GM19452 (cell line): ENCODE data around the gene NHERF2.
"Not testable (repeated sequence)": the region's sequence is repeated elsewhere in the genome, so short reads cannot be mapped to it uniquely, and the experiment has no call there.

ENCODE experiments used
- ATAC-seq: cut with Tn5 transposase; IDR thresholded peaks from one replicate; pipeline ENCODE4 v1.9.1; 2021; ENCODE audit not compliant: unreplicated experiment

Gene NHERF2

GRCh38 chr16:2025878-2026460 lies 733 bp upstream of the NHERF2 start:
- ATAC-seq, result no peak

DNA sequence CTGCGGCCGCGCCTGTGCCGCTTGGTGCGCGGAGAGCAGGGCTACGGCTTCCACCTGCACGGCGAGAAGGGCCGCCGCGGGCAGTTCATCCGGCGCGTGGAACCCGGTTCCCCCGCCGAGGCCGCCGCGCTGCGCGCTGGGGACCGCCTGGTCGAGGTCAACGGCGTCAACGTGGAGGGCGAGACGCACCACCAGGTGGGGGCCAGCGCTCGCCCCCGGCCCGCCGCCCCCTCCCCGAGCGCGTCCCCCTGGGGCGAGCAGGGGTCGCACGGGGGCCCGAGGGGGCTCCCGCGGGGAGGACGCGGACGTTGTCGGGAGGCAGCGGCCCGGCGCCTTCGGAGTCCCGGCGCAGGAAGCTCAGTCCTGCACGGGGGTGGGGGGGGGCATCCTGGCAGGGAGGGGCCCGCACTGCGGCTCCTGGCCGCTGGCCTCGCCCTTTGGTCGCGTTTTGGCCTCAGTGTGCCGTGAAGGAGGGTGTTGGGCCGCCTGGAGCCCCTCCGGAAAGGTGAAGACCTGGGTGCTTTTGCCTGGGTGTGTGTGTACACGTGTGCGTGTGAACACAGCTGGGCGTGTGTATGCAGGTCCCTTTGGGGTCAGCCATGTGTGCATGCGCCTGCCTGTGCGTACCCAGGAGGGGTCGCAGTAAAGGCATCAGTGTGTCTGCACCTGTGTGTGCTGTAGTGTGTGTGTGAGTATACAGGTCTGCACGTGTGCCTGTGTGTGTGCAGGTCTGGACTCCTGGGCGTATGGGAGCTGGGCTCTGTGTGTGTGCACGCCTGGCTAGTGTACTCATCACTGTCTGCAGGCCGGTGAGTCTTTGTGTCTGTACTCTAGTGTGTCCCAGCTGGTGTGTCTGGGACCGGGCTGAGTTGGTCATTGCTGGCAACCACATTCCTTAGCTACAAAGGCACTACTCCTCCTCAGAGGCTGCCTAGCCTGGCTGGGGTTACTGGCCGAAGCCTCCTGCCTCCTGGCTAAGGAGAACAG lies 615 bp downstream of the NHERF2 start:
- ATAC-seq, result no peak

DNA sequence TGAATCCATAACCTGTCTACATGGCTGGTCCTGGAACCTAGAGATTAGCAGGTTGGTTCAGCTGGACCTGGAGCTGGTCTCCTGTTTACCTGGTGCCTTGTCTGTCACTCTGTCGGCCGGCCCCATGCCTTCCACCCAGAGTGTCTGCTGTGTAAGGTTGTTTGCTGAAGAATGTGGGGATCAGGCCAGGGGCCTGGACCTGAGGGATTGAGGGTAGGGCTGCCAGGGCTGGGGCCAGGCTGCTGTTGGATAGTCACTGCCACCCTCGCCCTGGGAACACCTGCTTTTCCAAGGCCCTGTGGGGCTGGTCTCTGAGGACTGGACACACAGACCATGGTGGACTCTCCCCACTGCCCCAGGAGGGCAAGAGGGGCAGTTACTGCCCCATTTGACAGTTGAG lies 1.4 kb downstream of the NHERF2 start:
- ATAC-seq, result no peak

DNA sequence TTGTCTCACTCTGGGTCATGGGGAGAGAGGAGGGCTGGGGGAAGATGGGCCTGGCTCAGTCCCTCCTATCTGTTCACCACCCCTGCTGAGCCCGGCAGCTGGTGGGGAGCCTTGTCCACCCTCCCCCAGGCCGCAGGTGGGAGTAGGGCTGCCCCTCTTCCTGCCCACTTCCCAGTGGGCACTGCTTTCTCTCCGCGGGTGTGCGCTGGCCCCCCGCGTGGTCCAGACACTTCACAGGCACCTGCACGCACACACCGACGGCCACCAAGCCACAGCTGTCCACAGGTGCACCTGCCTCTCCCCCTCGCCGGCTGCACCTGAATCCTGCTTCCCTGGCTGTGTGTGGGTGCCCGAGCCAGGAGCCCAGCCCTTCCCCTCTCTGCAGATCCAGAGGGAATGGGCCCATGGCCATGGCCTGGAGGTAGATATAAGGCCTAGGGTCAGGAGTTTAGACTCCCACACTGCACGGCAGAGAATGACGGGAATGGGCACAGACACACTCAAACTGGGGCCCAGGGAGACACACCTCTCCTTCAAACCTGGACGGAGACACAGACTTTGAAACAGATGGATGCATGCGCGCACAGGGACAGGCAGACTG lies 2.0 kb downstream of the NHERF2 start:
- no peak for ATAC-seq

GRCh38 chr16:2029350-2029749 lies 2.6 kb downstream of the NHERF2 start:
- no peak for ATAC-seq

DNA sequence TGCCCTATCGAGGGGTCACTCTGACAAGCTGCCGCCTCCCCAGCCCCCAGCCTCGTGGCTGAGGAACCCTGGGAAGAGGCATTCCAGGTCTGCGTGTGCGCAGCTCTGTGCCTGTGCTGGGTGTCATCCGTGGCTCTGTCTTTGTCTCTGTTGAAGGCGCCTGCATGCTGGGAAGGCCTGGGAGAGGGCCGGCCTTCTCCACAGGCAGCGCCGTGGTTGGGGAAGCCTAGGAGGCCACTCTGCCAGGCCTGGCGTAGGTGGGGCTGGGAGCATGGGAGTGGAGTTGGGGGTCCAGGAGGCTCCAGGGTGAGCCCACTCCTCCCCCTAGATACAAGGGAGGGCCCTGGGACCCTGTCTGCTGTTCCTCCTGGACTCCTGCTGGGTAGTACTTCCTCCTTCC lies 3.3 kb downstream of the NHERF2 start:
- ATAC-seq, result no peak

DNA sequence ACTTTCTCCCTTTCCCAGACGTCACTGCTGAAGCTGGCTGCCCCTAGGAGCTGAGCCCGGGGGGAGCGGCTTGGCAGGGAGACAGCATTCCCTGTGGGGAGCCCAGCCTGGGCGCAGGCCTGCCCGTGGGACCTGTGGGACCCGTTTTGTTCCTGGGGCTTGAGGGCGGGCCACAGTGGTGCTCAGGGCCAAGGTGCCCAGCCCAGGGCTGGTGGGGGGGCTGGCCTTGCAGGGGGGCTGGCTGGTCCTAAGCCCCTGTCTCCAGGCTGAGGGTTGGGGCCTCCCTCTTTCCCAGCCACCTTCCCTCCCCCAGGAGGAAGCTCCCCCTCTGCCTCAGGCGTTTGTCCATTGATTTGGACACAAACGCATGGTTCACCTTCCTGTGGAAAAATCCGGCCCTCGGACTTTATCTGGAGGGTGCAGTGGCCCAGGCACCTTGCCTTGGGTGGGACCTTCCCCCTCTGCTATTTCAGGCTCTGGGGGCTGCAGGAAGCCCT lies 4.4 kb downstream of the NHERF2 start:
- no peak for ATAC-seq

- no peak for ATAC-seq
These were observed 5.8 kb downstream of the NHERF2 start for GRCh38 chr16:2032285-2033056.

- ATAC-seq, result no peak
These were observed 6.6 kb downstream of the NHERF2 start for GRCh38 chr16:2033057-2033908.

DNA sequence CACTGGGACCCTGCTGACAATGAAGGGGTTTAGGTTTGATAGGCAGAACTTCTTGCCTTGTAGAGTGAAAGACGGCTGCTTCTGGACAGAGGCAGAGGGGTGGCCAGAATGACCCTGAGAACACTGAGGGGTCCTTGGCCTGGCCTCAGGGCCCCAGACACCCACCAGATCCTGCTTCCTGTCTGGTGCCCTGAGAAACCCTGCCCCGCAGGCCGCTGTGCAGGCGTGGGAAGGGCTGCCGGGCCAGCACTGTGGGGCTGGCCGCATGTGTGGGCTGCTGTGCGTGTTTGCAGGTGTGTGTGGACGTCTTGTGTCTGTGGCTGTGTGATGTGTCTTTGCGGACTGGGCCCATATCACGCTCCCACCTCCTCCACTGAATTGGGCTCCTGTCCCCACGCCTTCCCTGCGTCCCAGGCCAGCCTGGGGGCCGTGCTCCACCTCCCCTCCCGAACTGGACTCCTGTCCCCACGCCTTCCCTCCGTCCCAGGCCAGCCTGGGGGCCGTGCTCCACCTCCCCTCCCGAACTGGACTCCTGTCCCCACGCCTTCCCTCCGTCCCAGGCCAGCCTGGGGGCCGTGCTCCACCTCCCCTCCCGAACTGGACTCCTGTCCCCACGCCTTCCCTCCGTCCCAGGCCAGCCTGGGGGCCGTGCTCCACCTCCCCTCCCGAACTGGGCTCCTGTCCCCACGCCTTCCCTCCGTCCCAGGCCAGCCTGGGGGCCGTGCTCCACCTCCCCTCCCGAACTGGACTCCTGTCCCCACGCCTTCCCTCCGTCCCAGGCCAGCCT lies 7.4 kb downstream of the NHERF2 start:
- not testable (repeated sequence) for ATAC-seq

DNA sequence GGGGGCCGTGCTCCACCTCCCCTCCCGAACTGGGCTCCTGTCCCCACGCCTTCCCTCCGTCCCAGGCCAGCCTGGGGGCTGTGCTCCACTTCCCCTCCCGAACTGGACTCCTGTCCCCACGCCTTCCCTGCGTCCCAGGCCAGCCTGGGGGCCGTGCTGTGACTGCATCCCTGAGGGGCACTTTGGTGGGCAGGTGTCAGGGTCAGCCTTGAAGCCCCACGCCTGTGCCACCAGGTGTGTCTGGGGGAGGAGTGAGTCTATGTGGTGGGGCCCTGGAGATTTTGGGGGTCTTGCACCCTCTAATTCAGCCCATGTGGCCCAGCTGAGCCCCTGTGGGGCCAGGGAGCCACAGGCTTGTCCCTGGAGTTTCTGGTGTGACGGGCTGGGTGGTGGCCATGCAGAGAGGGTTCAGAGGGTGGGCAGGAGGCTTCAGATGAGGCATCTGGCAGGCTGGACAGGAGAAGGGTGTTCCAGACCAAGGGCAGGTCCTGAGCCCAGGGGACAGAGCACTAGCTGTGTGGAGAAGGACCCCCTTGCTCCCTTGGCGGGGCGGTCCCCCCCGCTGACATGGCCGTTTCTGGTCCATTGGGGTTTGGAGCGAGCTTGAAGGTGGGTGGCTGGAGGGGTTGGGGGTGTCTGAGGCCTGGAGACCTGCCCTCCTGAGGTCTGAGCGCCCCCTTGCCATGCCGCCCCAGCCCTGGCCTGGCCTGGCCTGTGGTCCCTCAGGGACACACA lies 8.2 kb downstream of the NHERF2 start:
- no peak for ATAC-seq

DNA sequence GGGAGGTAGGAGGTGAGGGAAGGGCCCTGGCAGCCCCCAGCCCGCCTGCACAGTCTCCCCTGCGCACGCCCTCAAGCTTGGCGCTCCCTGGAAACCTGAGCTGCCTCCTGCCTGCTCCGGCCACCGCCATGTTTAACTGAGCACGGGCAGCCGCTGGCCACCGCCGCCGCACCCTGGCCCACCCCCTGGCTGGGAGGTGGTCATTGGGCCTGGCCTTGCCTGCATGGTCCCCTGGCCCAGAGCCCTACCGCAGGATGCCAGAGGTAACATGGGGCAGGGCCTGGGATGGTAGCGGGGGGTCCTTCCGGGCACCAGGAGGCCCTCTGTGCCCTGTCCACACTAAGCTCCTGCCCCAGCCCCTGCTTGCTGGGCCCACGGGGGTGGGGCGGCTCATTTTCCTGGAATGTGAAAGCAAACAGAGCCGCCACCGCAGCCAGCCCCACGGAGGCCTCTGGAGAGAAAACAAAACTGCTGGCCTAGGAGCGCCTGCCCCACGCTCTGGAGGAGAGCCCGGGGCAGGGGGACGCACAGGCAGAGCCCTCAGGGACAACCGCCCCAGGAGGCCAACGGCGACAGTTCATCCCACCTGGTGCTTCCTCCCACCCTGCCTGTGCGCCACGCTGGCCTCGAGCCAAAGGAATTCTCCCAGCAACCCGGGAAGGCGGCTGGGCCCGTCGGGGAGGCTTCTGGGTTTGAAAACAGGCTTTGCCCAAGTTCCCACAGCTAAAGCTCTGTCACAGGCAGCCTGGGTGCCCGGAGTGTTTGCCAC lies 8.9 kb downstream of the NHERF2 start:
- ATAC-seq, result no peak

GRCh38 chr16:2036200-2036966 lies 9.7 kb downstream of the NHERF2 start:
- ATAC-seq, result no peak

- no peak for ATAC-seq
These were observed 10.4 kb downstream of the NHERF2 start for GRCh38 chr16:2037115-2037514.

GRCh38 chr16:2037647-2038381 lies 11.1 kb downstream of the NHERF2 start:
- no peak for ATAC-seq
